Breast epithelium (tissue), 3 donors: ENCODE data around the gene KCNJ6.

Source experiments
- CTCF ChIP-seq, 3 donors: fragments of 450-650 bp; IDR thresholded peaks; one replicate each; pipeline ENCODE4 v1.5.1; 2016 to 2017; ENCODE audit warnings: antibody characterized with exemption in 3 of 3, mild to moderate bottlenecking in 3 of 3, moderate library complexity in 3 of 3
- POLR2A ChIP-seq: fragments of 450-650 bp; IDR thresholded peaks from one replicate; pipeline ENCODE4 v1.6.1; 2016; ENCODE audit warnings: antibody characterized with exemption, mild to moderate bottlenecking, moderate library complexity
- POLR2AphosphoS5 ChIP-seq, 3 donors: sonication (generic); formaldehyde crosslinking; IDR thresholded peaks; one replicate each; pipeline ENCODE4 v1.6.1; 2017; ENCODE audit warnings: antibody characterized with exemption in 3 of 3

- TF ChIP-seq CTCF (IDR thresholded peaks at IDR 0.05) (no peak), POLR2AphosphoS5 (IDR thresholded peaks at IDR 0.05) (no peak), POLR2A (no peak)
Measured at GRCh38 chr21:37784591-37785318, 131.5 kb downstream of the KCNJ6 start.
